ENCODE measurements around the gene GDPD3. TPM values are rescaled to one million over a fixed set of nuclear protein-coding genes. Genes with fewer than 3 reads are reported as not detected.
"Not testable (repeated sequence)": the region's sequence is repeated elsewhere in the genome, so short reads cannot be mapped to it uniquely, and the experiment has no call there.

GDPD3 gene, protein sequence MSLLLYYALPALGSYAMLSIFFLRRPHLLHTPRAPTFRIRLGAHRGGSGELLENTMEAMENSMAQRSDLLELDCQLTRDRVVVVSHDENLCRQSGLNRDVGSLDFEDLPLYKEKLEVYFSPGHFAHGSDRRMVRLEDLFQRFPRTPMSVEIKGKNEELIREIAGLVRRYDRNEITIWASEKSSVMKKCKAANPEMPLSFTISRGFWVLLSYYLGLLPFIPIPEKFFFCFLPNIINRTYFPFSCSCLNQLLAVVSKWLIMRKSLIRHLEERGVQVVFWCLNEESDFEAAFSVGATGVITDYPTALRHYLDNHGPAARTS
- 0.29 and 0.48 TPM in 2 replicates for total RNA-seq (2014; rRNA removed; shearing (Covaris generic))

DNA sequence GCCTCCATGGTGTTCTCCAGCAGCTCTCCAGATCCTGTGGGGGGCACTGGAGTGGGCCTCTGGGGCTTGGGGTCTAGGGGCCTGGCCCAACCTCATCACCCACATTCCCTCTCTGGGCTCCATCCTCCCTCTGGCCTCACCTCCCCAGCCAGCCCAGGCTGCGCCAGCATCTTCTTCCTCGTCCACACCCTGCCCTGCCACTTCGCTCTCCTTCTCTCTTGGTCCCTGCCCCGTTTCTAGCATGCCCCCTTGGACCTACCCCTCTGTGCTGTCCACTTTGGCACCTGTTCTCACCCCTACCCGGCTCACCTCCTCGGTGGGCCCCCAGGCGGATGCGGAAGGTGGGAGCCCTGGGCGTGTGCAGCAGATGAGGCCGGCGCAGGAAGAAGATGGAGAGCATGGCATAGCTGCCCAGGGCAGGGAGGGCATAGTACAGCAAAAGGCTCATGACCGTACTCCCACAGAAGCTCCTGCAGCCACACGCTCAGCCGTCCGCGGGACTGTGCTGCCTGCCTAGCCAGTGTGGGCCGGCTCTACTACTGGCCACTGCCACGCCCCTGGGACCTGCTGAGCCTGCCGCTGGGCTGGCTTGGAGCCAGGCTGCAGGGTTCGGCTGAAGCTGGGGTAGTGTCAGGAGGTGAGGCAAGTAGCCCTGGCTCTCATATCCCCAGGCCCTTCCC, at the start of gene GDPD3:
Gene GDPD3 (minus strand): TSS at position 507 of the 680 bp plus-strand sequence. CDS start 59 bp downstream, at position 448.
- DNase-seq (ENCODE audit: low read depth), result peak; percentile 10

DNA sequence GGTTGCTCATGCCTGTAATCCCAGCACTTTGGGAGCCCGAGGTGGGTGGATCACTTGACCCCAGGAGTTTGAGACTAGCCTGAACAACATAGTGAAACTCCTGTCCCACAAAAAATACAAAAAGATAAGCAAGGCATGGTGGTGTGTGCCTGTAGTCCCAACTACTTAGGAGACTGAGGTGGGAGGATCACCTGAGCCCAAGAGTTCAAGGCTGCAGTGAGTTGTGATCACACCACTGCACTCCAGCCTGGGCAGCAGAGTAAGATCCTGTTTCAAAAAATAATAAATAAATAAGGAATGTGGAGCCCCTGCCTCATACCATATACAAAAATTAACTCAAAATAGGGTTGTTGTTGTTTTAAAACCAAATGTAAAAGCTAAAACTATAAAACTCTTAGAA, 43.9 kb upstream of the GDPD3 start:
- DNase-seq (ENCODE audit: low read depth), result no peak

DNA sequence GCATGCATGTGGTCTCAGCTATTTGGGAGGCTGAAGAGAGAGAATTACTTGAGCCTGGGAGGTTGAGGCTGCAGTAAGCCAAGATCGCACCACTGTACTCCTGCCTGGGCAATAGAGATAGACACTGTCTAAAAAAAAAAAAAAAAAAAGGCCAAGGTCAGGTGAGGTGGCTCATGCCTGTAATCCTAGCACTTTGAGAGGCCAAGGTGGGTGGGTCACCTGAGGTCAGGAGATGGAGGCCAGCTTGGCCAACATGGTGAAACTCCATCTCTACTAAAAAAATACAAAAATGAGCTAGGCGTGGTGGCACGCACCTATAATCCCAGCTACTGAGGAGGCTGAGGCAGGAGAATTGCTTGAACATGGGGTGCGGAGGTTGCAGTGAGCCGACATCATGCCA, 41.9 kb upstream of the GDPD3 start:
- no peak for DNase-seq (ENCODE audit: low read depth)

DNA sequence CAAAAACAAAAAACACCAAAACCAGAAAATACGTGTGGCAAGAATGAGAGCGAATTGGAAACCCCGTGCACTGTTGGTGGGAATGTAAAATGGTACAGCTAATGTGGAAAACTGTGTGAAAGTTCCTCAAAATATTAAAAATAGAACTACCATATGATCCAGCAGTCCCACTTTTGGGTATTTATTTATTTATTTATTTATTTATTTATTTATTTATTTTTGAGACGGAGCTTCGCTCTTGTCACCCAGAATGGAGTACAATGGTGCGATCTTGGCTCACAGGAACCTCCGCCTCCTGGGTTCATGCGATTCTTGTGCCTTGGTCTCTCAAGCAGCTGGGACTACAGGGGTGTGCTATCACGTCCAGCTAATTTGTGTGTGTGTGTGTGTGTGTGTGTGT, 39.2 kb upstream of the GDPD3 start:
- DNase-seq (ENCODE audit: low read depth), result no peak

DNA sequence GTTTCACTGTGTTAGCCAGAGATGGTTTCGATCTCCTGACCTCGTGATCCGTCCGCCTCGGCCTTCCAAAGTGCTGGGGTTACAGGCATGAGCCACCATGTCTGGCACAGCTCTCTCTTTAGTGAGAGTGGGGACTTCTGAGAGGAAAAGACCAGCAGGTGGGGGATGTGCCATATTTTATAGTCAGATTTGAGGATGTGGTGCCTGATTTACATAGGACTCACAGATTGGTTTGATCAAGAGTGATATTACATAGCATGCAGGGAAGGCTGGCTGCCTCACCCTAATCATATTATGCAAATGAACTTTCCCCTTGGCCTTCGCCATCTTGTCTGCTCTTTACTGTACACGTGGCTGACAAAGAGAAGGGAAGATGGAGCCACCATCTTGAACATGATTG, 37.8 kb upstream of the GDPD3 start:
- DNase-seq (ENCODE audit: low read depth), result no peak

DNA sequence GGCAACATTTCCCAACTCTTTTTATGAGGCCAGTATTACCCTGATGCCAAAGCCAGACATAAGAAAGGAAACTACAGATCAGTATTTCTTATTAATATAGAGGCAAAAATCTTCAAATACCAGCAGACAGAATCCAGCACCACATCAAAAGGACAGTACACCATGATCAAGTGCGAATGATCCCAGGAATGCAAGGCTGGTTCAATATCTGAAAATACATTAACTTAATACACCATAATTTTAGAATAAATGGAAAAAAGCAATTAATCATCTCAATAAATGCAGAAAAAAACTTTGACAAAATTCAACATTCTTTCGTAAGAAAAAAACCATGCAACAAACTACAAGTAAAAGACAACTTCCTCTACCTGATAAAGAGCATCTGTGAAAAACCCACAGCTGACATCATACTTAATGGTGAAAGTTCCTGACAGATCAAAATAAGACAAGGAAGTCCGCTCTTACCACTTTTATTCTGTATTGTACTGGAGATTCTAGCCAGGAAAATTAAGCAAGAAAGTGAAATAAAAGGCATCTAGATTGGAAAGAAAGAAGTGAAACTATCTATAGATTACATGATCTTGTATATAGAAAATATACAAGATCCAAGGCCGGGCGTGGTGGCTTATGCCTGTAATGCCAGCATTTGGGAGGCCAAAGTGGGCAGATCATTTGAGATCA, 36.1 kb upstream of the GDPD3 start:
- DNase-seq (ENCODE audit: low read depth), result no peak

DNA sequence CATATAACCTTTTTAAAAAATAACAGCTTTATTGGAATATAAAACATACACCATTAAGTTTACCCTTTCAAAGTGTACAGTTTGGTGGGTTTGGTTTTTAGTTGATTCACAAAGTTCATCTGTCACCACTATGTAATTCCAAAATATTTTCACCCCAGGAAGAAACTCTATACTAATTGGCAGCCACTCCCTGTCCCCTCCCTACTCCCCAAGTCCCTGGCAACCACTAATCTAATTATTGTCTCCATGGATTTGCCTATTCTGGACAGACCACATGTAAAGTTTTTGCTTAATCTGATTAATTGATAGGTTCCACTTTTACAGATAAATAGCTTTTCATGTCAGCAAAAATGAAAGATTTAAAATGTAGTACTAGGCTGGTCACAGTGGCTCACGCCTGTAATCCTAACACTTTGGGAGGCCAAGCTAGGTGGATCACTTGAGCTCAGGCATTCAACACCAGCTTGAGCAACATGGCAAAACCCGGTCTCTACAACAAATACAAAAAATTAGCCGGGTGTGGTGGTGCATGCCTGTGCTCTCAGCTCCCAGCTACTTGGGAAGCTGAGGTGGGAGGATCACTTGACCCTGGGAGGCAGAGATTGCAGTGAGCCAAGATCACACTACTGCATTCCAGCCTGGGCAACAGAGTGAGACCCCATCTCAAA, 34.6 kb upstream of the GDPD3 start:
- no peak for DNase-seq (ENCODE audit: low read depth)

DNA sequence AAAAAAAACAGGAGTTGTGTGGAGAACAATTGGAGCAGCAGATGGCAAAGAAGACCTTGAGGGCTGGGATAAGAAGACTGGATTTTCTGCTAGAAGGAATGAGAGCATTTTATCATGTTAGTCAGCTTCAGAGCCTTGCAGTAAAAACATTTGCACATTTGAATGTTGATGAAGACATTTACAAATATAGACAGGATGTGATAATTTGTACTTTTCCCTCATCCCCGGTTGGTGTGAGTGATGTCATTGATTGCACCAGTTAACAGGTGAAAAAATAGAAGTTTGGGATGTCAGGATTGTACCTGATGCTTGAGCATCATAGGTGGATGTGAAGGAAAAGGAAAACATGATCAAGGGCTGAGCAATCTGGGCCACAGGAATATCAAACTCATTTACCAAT, 32.3 kb upstream of the GDPD3 start:
- DNase-seq (ENCODE audit: low read depth), result no peak

DNA sequence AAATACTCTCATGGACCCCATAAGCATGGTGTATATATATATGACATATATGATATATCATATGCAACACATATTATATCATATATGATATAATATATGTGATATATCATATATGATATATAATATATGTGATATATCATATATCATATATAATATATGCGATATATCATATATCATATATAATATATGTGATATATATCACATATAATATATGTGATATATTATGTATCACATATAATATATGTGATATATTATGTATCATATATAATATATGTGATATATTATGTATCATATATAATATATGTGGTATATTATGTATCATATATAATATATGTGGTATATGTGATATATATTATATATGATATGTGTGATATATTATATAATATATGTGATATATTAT, 31.6 kb upstream of the GDPD3 start:
- no peak for DNase-seq (ENCODE audit: low read depth)

DNA sequence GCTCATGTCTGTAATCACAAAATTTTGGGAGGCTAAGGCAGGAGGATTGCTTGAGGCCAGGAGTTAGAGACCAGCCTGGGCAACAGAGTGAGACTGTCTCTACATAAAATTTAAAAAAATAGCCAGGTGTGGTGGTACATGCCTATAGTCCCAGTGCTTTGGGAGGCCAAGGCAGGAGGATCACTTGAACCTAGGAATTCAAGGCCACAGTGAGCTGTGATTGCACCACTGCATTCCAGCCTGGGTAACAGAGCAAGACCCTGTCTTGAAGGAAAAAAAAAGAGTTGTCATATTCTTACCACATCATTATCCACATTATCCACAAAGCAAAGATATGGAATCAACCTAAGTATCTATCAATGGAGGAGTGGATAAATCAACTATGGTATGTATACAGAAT, 30.7 kb upstream of the GDPD3 start:
- no peak for DNase-seq (ENCODE audit: low read depth)

DNA sequence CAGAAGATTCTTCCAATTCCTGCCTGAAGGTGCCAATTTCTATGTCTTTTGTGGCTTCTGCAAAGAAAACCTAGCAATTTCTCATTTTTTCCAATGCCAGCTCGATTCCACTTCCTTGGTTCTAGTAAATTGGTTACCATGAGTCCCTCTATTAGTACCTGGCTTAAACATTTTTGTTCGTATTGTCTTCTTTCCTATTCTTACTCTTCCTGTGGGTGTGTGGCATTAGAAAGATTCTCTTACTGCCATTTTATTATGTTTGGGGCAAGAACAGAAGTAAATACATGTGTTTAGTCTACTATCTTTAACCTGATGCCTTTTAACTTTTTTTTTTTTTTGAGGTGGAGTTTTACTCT, 30.0 kb upstream of the GDPD3 start:
- no peak for DNase-seq (ENCODE audit: low read depth)

DNA sequence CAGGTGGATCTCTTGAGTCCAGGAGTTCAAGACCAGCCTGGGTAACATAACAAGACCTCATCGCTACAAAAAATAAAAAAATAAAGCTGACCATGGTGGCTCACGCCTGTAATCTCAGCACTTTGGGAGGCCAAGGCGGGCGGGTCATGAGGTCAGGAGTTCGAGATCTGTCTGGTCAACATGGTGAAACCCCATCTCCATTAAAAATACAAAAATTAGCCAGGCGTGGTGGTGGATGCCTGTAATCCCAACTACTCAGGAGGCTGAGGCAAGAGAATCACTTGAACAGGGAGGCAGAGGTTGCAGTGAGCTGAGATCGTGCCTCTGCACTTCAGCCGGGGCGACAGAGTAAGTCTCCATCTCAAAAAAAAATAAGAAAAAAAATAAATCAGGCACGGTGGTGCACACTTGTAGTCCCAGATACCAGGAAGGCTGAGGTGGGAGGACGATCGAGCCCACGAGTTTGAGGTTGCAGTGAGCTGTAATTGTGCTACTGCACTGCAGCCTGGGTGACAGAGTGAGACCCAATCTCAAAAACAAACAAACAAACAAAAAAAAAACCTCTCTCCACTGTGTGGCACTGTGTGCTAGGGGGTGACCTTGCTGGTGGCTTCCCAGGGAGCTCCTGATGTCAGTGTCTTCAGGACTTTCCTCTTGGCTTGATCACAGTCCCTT, 29.5 kb upstream of the GDPD3 start:
- DNase-seq (ENCODE audit: low read depth), result no peak

DNA sequence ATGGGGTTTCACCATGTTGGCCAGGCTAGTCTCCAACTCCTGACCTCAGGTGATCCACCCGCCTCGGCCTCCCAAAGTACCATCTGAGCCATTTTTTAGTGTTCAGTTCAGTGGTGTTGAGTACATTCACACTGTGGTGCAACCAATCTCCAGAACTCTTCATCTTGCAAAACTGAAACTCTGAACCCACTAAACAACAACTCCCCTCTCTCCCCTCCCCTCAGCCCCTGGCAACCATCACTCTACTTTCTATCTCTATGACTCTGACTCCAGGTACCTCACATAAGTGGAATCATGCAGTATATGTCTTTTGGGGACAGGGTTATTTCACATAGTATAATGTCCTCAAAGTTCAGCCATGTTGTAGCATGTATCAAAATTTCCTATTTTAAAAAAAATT, 28.4 kb upstream of the GDPD3 start:
- DNase-seq (ENCODE audit: low read depth), result no peak

DNA sequence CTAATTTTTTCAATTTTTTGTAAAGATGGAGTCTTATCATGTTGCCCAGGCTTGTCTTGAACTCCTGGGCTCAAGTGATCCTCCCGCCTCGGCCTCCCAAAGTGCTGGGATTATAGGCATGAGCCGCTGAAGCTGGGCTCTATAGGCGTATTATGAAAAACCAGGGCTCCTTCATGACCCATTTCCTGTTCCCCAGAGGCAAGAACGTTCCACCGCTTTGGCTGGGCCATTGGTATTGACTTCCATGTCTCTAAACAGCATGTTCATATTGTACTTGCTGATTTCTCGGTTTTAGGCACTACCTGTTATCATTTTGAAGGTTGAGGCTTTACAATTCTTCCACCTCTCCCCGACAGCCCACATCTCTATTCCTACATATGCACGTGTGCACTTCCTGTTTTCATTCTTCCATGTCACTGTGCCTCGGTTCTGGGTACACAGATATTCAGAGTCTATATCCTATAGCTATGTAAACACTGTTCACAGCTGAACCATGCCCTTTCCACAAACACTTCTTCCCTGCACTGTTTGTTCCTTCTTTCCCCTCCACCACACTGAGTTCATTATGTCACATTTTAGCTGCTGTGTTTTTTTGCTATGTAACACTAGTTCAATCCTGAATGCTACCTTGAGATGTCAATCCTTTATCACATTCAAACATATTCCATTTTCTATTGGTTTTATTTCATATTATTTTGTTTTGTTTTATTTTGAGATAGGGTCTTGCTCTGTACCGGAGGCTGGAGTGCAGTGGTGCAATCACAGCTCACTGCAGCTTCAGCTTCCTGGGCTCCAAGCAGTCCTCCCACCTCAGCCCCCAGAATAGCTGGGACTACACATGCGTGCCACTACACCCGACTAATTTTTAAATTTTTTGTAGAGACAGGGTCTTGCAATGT, 26.5 kb upstream of the GDPD3 start:
- DNase-seq (ENCODE audit: low read depth), result no peak

DNA sequence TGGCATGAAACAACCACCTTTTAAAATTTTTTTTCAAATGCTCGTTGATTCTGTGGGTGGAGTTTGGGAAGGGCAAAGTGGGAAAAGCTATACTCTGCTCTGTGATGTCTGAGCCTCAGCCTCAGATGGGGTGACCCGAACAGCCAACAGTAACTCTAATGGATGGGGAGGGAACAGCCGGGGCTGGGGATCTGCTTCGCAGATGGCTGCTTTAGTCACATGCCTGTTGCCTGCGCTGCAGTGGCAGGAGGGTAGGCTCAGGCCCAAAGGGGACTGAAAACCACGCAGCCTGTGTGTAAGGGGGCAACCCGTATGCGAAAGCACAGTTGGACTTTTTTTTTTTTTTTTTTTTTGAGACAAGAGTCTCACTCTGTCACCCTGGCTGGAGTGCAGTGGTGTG, 24.6 kb upstream of the GDPD3 start:
- DNase-seq (ENCODE audit: low read depth), result no peak

DNA sequence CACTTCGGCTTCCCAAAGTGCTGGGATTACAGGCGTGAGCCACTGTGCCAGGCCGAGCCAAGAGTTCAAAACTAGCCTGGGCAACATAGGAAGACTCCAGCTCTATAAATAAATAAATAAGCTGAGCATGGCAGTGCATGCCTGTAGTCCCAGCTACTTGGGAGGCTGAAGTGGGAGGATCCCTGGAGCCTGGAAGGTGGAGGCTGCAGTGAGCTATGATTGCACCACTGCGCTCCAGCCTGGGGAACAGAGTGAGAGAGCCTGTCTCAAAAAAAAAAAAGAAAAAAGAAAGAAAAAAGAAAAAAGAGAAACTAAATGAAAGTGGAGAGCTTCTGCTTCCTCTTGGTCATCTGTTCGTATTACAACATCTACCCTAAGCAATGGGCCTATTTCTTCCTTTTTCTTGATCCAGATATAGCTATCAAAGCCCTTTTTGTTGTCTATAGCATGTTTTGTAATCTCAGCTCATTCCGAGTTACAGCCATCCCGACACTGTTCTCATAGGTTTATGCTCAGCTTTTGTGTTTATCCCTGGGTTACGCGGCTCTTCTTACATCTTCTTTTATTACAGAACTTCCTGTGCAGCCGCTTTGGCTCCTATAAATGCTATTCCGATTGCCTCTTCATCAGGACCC, 23.8 kb upstream of the GDPD3 start:
- no peak for DNase-seq (ENCODE audit: low read depth)

DNA sequence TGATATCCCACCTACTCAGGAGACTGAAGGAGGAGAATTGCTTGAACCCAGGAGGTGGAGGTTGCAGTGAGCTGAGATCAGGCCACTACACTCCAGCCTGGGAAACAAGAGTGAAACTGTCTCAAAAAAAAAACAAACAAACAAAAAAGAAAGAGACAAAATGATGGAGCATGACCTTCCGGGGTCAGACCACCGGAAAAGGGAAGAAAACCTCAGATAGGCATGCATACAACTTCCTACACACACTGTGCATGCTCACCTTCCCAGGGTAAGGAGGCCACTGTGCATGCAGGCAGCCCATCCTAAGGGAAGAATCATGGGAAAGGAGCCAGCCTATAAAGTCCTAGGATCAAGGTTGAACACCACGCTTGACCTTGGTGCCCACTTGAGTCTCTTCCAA, 19.3 kb upstream of the GDPD3 start:
- DNase-seq (ENCODE audit: low read depth), result no peak

DNA sequence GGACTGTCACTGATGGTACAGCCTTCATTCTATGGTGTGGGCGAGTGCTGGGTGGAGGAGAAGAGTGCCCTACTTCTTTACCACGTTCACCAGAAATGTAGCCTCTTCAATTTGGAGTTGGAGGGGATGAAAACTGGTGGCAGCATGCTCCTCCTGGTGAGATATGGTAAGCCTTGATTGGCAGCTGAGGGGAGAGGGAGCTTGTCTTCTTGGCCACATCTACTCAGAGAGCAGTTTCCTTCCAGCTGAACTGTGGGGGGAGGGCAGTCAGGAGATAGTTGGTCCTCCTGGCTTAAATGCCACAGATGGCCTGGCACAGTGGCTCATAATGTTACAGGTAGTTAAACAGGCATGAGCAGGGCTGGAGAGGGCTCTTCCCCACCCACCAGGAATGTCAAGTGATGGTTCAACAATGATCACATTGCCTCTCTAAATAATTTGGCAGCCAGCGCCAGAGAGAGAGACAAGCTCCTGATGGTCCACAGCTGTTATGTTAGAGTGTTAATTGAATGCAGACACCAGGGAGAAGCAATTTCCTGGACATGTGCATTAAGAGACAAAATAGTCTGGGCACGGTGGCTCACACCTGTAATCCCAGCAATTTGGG, 18.6 kb upstream of the GDPD3 start:
- no peak for DNase-seq (ENCODE audit: low read depth)

DNA sequence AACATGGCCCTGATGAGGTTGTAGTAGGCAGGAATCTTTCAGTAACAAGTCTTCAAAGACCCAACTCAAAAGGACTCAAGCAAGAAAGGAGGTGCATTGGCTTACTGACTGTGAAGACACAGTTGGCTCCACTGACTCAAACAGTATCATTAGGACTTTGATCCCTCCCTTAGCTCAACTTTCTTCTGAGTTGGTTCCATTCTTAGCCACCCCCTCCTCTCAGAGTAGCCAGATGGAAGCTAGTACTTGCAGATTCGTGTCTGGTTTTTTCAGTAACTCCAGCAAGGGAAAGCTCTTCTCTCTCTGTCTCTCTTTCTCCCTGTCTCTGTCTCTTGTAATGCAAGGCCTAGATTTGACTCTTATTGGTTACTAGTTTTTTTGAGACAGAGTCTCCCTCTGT, 14.7 kb upstream of the GDPD3 start:
- no peak for DNase-seq (ENCODE audit: low read depth)

DNA sequence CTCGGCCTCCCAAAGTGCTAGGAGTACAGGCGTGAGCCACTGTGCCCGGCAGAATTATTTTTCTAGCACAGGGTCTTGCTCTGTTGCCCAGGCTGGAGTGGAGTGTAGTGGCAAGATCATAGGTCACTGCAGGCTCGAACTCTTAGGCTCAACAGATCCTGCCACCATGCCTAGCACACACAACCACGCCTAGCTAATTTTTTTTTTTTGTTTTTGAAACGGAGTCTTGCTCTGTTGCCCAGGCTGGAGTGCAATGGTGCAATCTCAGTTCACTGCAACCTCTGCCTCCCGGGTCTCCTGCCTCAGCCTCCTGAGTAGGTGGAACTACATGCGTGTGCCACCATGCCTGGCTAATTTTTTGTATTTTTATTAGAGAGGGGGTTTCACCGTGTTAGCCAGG, 12.4 kb upstream of the GDPD3 start:
- not testable (repeated sequence) for DNase-seq (ENCODE audit: low read depth)
